GM19455 (cell line): ENCODE results near the gene NDFIP1.
"Not testable (repeated sequence)": the region's sequence is repeated elsewhere in the genome, so short reads cannot be mapped to it uniquely, and the experiment has no call there.

Experiments
- ATAC-seq: cut with Tn5 transposase; IDR thresholded peaks from one replicate; pipeline ENCODE4 v1.9.1; 2021; ENCODE audit not compliant: unreplicated experiment

The NDFIP1 gene

DNA sequence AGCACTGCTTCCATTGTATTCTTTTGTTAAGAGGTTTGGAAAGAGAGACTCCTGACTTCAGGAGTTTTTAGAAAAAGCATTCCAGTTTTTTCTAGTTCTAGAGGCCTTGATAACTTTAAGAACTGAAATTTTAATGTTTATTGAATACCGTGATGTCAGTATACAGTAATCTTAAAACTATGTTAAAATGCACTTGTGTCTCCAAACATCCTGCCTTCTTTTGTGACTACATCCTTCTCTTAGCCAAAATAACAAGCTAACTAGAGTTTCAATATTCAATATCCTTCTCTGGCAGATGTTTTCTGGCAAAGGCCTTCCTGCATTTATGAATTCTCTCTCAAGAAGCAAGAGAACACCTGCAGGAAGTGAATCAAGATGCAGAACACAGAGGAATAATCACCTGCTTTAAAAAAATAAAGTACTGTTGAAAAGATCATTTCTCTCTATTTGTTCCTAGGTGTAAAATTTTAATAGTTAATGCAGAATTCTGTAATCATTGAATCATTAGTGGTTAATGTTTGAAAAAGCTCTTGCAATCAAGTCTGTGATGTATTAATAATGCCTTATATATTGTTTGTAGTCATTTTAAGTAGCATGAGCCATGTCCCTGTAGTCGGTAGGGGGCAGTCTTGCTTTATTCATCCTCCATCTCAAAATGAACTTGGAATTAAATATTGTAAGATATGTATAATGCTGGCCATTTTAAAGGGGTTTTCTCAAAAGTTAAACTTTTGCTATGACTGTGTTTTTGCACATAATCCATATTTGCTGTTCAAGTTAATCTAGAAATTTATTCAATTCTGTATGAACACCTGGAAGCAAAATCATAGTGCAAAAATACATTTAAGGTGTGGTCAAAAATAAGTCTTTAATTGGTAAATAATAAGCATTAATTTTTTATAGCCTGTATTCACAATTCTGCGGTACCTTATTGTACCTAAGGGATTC is 43.1 kb downstream of the NDFIP1 start:
- ATAC-seq = no peak

DNA sequence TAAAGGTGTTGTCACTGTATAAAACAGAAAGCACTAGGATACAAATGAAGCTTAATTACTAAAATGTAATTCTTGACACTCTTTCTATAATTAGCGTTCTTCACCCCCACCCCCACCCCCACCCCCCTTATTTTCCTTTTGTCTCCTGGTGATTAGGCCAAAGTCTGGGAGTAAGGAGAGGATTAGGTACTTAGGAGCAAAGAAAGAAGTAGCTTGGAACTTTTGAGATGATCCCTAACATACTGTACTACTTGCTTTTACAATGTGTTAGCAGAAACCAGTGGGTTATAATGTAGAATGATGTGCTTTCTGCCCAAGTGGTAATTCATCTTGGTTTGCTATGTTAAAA is 43.8 kb downstream of the NDFIP1 start:
- no peak for ATAC-seq

DNA sequence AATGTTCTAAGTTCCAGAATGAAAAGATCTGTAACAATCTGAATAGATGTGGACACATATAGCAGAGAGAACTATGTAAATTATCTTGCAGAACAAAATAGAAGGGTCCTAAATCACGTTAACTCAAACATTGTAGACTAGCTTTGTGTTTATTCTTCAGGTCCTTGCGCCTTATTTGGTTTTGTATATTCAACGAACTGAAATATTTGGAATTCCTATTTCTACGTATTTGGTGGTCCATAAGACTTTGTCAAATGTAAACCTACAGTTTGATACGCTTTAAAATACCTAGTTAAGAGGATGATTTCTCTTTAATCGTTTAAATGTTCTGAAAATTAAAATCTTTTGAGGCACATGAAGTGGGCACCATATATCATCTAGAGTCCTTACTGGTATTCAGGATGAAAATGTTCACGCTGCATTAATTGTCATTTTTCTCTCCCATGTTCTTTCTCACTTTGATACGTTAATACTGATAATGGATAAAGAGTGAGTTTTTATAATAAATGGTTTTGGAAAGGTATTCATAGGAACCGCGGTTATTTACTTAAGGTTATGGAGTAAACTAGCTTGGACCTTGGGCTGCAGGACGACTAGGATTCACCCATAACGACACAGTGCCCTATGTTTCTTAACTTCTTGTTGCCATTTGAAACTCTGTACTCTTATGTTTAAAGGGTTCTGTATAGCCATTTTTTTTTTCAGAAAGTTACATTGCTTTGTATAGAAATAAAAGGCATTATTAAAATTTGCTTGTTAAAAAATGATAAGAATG is 45.3 kb downstream of the NDFIP1 start:
- ATAC-seq = no peak

DNA sequence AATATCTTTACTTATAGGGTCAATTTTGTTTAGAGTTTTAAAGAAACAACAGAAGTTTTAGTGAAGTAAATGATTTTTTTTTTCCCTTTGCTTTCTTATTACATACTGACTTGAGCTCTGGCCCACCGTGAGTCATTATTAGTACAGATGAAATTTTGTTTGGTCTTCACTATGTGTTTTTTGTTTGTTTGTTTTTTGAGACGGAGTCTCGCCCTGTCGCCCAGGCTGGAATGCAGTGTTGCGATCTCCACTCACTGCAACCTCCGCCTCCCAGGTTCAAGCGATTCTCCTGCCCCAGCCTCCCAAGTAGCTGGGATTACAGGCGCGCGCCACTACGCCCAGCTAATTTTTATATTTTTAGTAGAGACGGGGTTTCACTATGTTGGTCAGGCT is 45.9 kb downstream of the NDFIP1 start:
- ATAC-seq = not testable (repeated sequence)

DNA sequence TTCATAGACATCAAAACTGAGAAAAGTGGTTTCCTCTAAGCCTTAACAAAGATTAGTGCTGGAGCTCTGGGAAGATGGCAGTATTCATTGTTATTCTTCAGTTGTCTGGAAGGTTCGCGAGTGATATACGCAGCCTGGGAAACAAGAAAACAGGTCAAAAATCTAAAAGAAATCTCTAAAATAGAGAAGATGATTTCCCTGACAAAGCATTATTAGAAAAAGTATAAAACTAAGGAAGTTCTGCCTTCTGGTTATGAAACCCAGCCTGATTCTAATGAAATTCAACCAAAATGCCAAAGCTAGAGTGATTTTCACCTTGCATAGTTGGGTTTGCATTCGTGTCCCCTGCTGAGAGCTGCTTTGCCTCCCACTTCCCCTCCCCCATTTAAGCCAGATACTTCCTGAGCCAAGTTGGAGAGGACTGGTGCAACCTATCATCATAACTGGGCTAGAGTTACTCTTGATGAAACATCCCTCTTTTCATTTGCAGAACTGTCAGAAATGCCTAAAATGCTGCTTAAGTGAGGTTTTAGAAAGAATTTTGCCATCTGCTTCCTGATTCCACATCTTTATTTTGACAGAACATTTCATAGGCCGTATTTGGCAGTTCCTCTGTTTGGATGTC is 48.4 kb downstream of the NDFIP1 start:
- ATAC-seq = no peak

DNA sequence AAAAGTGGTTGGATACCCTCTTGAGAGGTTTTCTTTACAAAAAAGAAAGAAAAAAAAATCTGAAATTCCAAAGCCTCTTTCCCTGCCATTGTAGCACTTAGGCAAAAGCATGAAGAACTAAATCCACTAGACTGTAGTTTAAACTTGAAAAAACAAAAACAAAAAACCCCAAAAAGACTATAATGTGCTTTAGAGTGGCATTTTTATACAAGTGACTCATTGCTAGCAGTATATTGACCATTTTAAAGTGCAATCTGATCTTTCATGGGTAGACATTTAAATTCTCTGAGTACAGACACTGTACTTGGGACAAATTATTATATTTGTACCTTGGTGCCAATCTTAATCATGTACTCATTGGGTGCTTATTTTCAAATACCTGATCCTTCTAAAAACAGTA is 50.8 kb downstream of the NDFIP1 start:
- ATAC-seq = no peak

DNA sequence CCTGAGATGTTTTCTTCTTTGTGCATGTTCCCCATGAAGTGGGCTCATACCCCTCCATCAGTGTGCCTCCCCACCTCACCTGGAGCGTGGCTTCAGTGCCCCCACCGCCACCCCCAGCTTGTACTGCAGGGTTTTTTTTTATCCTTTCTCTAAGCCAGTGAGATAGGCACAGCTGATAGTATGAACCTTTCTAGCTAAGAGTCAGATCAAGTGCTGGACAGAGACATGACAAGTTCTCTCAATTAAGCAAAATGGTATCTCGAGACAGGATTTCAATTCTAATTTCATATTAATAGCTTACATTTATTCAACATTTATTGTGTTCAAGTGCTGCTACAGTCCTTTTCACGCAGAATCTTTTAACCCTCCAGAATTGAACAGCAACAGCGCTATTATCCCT is 55.7 kb downstream of the NDFIP1 start:
- no peak for ATAC-seq

DNA sequence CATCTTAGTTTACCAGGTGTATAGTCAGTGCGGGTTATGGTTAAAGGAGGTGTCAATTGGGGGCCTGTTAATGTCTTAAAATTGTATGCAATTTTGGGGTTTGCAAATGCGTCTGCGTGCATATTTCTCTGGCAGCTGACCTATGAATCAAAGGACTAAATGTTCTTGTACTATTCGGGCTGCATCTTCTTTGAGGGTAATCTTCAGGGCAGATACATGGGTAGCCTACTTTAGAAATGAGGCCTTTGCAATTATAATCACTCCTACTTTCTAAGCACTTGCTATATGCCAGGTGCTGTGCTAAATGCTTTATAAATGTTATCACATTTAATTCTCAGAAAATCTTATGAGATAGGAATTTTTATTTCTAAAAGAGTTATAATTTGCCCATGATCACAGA is 58.2 kb downstream of the NDFIP1 start:
- ATAC-seq = no peak

DNA sequence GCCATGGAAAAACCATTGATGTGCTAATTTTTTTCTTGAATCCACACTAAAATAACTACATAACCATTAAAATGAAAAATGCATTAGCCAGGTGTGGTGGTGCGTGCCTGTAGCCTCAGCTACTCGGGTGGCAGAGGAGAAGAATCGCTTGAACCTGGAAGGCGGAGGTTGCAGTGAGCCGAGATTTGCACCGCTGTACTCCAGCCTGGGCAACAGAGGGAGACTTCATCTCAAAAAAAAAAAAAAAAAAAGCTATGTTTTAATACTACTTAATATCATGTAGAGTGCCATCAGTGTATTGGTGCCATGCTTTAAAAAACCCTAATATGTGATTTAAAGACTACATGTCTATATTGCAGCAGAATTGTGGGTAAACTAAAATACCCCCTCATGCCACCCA is 58.9 kb downstream of the NDFIP1 start:
- no peak for ATAC-seq

DNA sequence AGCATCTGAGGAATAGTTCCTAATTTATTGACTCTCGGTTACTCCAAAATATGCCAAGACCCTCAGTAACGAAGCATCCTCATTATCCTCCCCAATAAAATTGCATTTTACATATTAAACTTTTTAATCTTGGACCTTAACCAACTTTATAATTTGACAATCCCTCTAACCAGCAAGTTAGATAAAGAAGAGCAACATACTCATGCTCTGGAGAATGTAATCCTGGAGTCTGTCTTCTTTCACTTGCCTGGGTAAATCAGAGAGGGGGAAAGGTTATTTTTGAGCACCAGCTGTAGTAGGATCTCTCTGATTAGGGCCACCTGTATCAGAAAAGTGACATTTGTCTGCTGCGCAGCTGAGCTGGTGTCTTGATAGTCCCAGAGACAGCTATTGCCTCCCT is 59.8 kb downstream of the NDFIP1 start:
- no peak for ATAC-seq

DNA sequence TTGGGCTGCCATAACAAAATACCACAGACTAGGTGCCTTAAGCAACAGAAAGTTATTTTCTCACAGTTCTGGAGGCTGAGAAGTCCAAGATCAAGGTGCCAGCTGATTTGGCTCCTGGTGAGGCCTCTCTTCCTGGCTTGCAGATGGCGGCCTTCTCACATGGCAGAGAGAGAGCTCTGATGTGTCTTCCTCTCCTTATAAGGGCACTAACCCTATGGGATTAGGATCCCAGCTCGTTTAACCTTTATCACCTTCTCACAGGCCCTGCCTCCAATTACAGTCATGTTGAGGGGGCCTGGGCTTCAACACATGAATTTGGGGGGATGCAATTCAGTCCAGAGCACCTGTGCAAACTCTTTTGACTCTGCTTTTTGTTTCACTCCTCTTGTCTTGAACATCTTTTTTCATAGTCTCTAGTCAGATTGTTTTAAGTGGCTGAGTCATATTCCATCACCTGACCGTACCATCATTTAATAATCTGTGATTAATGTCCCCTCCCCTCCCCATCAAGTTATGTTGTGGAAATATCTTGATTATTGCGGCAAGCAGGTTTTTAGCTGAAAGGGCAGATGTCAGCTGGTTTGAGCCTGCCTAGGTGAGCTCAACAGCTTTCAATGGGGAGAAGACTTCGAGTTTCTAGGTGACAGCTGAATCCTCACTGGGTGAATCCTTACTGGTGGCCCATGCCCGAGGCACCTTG is 61.8 kb downstream of the NDFIP1 start:
- ATAC-seq = no peak

DNA sequence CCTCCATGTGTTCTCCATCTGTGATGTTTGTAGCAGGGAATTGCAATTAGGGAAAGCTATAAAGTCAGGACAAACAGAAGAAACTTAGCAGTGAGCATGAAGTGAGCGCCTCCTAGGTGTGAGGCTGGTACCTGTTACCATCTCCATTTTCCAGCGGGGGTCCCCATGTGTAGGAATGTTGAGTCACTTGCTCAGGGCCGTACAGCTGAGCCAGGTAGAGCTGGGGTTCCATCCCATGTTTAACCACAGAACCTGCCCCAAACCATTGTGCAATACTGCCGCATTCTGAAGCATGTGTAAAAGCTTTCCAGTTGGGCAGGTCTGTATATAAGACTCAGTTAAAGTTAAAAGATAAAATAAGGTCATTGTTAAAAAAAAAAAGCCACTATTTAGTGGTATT is 62.7 kb downstream of the NDFIP1 start:
- ATAC-seq = no peak

DNA sequence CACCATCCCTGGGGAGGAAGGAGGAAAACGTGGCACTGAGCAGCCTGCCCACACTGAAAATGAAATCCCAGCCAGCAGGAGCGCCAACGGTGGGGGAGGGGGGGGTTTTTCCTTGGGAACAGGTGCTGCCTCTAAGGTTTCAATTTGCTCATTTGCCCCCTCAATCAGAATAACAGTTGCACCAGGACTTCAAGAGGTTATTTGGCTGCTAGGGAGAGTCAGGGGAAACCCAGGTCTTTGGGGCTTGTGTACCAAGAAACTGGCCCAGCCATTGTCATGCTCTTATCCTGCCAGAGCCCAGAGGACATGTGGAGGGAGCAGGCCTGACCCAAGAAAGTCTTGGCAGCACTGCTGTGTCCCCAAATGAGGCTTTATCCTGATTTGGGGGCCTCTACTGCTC is 66.5 kb downstream of the NDFIP1 start:
- no peak for ATAC-seq

DNA sequence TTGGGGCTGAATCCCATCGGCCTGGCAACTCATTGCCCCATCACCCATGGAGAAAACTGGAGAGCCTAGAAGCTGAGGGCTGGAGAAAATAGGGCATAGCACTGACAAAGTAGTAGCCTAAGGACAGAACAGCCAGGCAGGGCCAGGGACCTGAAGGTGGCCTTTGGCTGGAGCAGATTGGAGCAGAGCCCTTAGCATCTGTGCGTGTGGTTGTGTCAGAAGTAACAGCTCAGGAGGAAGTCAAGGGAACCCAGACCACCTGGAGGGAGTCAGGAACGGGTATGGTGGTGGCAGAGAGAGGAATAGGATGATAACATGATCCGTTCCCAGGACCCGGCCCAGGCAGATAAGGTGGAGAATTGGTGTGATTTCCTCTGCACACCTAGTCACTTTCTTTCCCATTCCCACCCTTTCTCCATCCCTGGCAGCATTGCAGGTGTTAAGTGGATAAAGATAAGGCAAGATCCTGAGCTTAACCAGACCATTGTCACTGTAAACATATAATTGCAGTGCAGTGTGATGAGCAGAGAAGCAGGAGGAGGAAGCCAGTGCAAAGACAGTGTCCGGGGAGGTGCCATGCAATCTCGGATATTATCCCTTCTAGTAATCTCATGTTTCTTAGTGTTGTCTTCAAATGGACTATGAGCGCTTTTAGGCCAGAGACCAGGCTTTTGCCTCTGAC is 67.0 kb downstream of the NDFIP1 start:
- ATAC-seq = no peak

DNA sequence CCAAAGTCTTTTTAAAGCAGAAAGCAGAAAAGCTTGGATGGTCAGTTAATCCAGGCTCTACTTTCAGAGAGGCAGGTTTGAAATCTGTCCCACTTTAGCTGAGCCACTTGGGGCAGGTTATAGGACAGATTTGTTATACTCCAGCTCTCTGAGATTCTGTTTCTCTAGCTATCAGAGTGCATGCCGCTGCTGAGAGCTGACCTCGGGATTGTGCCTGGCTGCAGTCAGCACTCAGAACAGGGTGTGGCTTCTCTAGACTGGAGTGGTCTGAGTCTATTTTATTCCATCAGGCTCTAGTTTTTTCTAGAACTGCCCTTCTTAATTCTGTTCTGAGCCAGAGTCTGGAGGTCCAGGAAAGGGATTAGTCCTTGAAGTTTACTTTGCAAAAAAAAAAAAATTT is 67.7 kb downstream of the NDFIP1 start:
- ATAC-seq = no peak

DNA sequence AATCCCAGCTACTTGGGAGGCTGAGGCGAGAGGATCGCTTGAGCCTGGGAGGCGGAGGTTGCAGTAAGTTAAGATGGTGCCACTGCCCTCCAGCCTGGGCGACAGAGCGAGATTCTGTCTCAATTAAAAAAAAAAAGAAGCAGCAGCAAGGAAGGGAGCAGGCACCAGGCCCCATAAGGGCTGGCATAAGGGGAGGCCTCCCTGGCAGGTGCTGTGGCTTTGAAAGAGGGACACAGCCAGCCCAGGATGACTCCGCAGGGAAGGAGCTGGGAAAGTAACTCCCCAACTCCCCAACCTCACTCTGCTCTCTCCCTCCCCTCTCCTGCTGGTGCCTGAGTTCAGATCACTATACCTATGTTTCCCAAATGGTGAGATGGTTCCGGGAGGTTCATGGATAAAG is 70.1 kb downstream of the NDFIP1 start:
- no peak for ATAC-seq

DNA sequence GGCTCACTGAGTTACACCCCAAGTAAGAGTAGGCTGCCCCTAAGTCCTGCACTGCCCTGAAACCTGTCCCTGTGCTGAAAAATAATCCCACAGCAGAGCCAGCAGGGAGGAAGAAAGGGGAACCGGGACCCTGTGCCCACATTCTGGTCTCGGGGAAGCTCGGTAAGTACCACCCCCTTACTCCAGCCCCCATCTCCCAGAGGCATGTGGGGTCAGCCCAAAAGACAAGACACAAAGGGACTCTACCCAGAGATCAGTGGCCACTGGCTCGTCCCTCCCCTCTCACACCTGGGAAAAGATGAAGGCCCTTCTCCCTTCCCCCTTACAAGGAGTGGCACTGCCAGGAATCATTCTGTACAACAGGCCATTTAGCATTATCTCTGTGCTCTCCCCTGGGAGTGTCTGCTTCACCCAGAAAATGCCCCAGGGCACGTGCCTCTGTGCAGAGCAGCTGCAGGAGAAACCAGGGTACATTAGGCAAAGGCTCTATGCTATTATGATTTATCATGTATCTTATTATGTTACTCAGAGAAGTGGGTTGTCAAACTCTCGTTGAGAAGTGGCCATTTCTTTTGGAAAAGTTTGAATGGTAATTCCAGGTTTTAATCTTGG is 71.3 kb downstream of the NDFIP1 start:
- ATAC-seq = no peak

DNA sequence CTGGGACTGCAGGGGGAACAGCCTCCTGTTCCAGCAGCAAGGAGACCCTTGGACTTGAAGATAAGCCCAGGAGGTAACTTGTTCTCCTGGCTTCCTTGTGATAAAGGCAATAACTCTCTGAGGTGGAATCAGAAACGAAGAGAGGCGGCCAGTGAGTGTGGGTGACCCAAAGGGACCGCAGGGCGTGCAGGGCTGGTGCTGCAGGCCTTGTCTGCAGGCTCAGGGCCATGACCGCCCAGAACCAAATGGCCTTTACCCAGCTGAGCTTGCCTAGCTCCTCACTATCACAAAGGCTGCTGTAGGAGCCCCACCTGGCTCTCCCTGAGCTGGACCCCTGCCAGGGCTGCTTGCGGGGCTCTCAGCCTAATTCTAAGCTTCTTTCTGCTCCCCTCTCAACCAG is 72.5 kb downstream of the NDFIP1 start:
- no peak for ATAC-seq

DNA sequence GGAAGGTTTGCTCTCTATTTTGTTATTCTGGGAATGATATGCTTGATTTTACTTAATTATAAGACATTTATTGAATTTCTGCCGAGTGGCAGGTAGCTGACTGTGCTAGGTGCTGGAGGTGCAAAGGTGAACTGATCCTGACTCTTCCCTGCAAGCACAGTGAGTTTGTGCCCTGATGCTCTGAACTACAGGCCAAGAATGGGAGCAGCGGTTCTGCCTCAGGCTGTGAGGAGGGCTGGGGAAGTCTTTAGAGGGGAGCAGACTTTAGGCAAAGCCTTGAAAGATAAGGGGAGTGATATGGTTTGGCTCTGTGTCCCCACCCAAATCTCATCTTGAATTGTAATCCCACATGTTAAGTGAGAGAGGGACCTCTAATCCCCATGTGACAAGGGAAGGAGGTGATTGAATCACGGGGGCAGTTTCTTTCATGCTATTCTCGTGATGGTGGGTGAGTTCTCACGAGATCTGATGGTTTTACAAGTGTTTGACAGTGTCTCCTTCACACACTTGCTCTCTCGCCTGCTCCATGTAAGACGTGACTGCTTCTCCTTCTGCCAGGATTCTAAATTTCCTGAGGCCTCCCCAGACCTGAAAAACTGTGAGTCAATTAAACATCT is 73.1 kb downstream of the NDFIP1 start:
- ATAC-seq = no peak

DNA sequence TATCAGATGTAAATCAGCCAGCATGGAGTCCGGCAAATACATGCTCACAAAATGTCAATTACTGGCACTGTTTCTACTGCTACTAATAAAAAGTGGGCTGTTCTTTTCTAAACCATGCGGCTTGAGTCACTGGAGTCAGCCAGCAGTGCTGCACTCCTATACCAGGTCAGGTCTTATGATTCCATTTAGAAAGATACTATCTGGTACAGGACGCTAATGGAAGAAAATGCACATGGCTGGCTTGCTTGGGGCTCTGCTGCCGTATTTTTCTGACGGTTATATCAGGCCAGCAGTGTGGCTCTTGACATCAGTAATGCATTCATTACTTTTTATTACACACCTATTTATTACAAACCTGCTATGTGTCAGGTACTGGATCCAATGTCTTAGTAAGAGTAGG is 74.3 kb downstream of the NDFIP1 start:
- ATAC-seq = no peak
